Heart right ventricle (tissue), 16 donors: Measurements from ENCODE around the gene VSNL1. TPM values are rescaled to one million over a fixed set of nuclear protein-coding genes. Genes with fewer than 3 reads are reported as not detected.

Source experiments
- ATAC-seq, 8 donors: fragments of 200-7000 bp; cut with Tn5 transposase; one replicate each; pipeline ENCODE4 v1.9.1; 2020; ENCODE audit warnings: mild to moderate bottlenecking in 8 of 8, moderate library complexity in 8 of 8, moderate number of reproducible peaks in 1 of 8
- DNase-seq, 2 donors: peaks; one replicate each; pipeline ENCODE4 v3.0.0-alpha.2; 2020
- H3K27ac ChIP-seq, 10 donors: fragments of 200-600 bp; sonication (generic) in 2 of 10; one replicate each; pipeline versions ENCODE4 v1.5.0 to v1.8.0; 2020 to 2022; ENCODE audit warnings: mild to moderate bottlenecking in 3 of 10
- H3K27me3 ChIP-seq, 7 donors: fragments of 200-600 bp; one replicate each; pipeline ENCODE4 v1.8.0; 2021 to 2022; ENCODE audit warnings: mild to moderate bottlenecking in 2 of 7
- H3K36me3 ChIP-seq, 9 donors: fragments of 200-600 bp; sonication (generic) in 1 of 9; one replicate each; pipeline versions ENCODE4 v1.5.0 to v1.8.0; 2020 to 2022; ENCODE audit warnings: mild to moderate bottlenecking in 2 of 9
- H3K4me1 ChIP-seq, 9 donors: fragments of 200-600 bp; sonication (generic) in 1 of 9; one replicate each; pipeline versions ENCODE4 v1.5.0 to v1.8.0; 2020 to 2022; ENCODE audit warnings: mild to moderate bottlenecking in 4 of 9
- H3K4me3 ChIP-seq, 10 donors: fragments of 200-600 bp; sonication (generic) in 2 of 10; one replicate each; pipeline versions ENCODE4 v1.5.0 to v1.8.0; 2020 to 2022; ENCODE audit warnings: mild to moderate bottlenecking in 7 of 10, moderate library complexity in 2 of 10
- H3K9me3 ChIP-seq, 11 donors: fragments of 200-600 bp in 10 of 11; sonication (generic) in 2 of 11; one replicate each; pipeline versions ENCODE4 v1.5.0 to v1.8.0; 2013 to 2022; ENCODE audit warnings: mild to moderate bottlenecking in 2 of 11, control low read depth in 1 of 11, moderate library complexity in 1 of 11
- WGBS, 2 donors: extraction: QIAGEN DNeasy Blood & Tissue Kit; methylation state at CpG; one replicate each; pipeline ENCODE4 v1.1.7; 2013; ENCODE audit warnings: inconsistent platforms in 1 of 2; 5-methylcytosine and 5-hydroxymethylcytosine counted together
- intact Hi-C, 10 donors: fragments of 100-400 bp; cut with DNase I; formaldehyde crosslinking; loops; one replicate each; pipeline versions ENCODE4 v1.11.1 to v1.14.2; 2022
- polyA plus RNA-seq, 2 donors: library from polyadenylated mRNA; stranded (reverse); fragments of 200-250 nt; gene quantifications; one replicate each; pipeline ENCODE4 v1.2.3, GENCODE V29; 2013
- total RNA-seq, 10 donors: library from RNA; stranded (reverse); fragmentation: NEBNext Ultra II Directional in 3 of 10; extraction: Animal tissue kit (Norgen Biotek cat#: 25700) in 3 of 10; gene quantifications; one replicate each; pipeline versions ENCODE4 v1.2.1 to v1.2.4, GENCODE V29; 2021 to 2023
- TF ChIP-seq, protein P1 (sequence below), 9 donors: fragments of 200-600 bp; sonication (generic) in 2 of 9; IDR thresholded peaks; one replicate each; pipeline versions ENCODE4 v1.5.0 to v1.8.0; 2021 to 2022; ENCODE audit warnings: antibody characterized with exemption in 9 of 9, mild to moderate bottlenecking in 5 of 9, moderate library complexity in 1 of 9
- donor health status: Arrhythmogenic right ventricular cardiomyopathy.
- donor health status: ischemic (EF 13 %, LVEDD 7.1; RV severe dilation, severe dysfunction).
- donor health status: healthy with polysubstance abuse.
- donor health status: DM: no; HTN: yes; CAD: no.
- donor health status: DM: no; HTN: no; CAD: no.
- donor health status: ischemic (EF 25% LVEDD 6.9; RV normal size, moderate dysfunction).
- donor health status: ischemic (EF 25% LVEDD 5.7; RV mildly dilated, moderate dysfunction).
- donor health status: healthy.
- donor health status: DM: yes; HTN: yes; CAD: no.
- donor health status: Ischemic cardiomyopathy.
- donor health status: ischemic (EF 35%, LVEDD 5.7; RV mildly dilated, moderate dysfunction).
- donor health status: nonischemic (EF 11% LVEDD 7.7; RV severe dilation, severe dysfunction).
- donor health status: DM: yes; HTN: yes; CAD: no.
- donor health status: PGD.
- donor health status: ischemic (EF 29% LVEDD 5.4; RV normal size, mild dysfunction).
- donor health status: nonischemic (EF 23%, LVEDD 6.1; RV moderate dilation, normal function).

VSNL1 gene
- total and polyA plus RNA-seq, 12 donors, result 5.9 to 24.3 (median 17.3) TPM

DNA sequence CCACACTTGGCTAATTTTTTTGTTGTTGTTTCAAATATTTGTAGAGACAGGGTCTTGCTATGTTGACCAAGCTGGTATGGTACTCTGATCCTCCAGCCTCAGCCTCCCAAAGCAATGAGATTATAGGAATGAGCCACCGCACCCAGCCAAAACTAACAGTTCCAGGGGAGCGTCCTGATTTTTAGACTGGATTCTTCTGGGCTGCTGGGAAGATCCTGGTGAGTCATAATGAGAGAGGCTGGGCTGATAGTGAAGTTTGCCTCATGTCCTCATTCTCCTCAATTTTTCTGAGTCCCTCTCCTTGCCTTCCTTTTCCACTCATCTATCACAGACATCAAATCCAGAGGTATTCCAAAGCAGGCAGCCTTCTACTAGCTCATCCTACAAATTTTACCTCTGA lies 81.3 kb downstream of the VSNL1 start:
- no peaks in the 10 kb centered on the region for H3K36me3 ChIP-seq
- H3K27me3 ChIP-seq, result no peaks in the 10 kb centered on the region
- ATAC-seq (no peak), DNase-seq (no peak)
- TF ChIP-seq, protein P1, sequence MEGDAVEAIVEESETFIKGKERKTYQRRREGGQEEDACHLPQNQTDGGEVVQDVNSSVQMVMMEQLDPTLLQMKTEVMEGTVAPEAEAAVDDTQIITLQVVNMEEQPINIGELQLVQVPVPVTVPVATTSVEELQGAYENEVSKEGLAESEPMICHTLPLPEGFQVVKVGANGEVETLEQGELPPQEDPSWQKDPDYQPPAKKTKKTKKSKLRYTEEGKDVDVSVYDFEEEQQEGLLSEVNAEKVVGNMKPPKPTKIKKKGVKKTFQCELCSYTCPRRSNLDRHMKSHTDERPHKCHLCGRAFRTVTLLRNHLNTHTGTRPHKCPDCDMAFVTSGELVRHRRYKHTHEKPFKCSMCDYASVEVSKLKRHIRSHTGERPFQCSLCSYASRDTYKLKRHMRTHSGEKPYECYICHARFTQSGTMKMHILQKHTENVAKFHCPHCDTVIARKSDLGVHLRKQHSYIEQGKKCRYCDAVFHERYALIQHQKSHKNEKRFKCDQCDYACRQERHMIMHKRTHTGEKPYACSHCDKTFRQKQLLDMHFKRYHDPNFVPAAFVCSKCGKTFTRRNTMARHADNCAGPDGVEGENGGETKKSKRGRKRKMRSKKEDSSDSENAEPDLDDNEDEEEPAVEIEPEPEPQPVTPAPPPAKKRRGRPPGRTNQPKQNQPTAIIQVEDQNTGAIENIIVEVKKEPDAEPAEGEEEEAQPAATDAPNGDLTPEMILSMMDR (IDR thresholded peaks at IDR 0.05), result no peak
- no peak overlapping the region for H3K27ac ChIP-seq
- WGBS, 2 donors, result 80 to 89% methylated on average over 2 of the region's 2 CpGs
- peaks cover 0 to 3% (median 0%) of the 10 kb centered on the region in 11 donors for H3K9me3 ChIP-seq
- H3K4me3 ChIP-seq, result no peak overlapping the region
- peaks cover 0 to 21% (median 13%) of the 10 kb centered on the region in 9 donors for H3K4me1 ChIP-seq
- intact Hi-C loops, result no loop called here

DNA sequence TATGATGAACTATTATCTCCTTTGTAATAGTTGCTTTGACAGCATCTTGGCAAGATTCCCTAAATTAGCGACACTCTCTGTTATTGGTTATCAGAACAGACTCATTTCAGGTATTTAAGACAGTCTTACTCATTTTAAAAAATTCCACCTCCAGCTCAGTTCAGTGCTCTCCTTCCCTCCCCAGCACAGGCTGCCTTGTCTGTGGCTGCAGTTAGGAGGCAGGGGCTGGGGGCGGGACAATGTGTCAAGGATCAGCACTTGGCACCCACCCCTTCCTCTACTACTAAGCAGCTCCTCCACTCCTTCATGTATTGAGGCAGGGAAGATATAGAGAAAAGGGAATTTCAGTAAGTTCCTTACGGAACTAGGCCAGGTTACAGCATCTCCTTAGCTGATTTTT lies 85.0 kb downstream of the VSNL1 start:
- 73 to 83% methylated on average over 3 of the region's 3 CpGs for WGBS, 2 donors
- H3K4me3 ChIP-seq, result no peak overlapping the region
- H3K4me1 ChIP-seq, result peaks cover 0 to 13% (median 7%) of the 10 kb centered on the region in 9 donors
- TF ChIP-seq, protein P1 (IDR thresholded peaks at IDR 0.05), result no peak
- no peaks in the 10 kb centered on the region for H3K36me3 ChIP-seq
- no peaks in the 10 kb centered on the region for H3K27me3 ChIP-seq
- no peak for ATAC-seq
- H3K27ac ChIP-seq, result no peak overlapping the region
- peaks cover 0 to 13% (median 4%) of the 10 kb centered on the region in 11 donors for H3K9me3 ChIP-seq
- intact Hi-C loops, result no loop called here
- no peak for DNase-seq

DNA sequence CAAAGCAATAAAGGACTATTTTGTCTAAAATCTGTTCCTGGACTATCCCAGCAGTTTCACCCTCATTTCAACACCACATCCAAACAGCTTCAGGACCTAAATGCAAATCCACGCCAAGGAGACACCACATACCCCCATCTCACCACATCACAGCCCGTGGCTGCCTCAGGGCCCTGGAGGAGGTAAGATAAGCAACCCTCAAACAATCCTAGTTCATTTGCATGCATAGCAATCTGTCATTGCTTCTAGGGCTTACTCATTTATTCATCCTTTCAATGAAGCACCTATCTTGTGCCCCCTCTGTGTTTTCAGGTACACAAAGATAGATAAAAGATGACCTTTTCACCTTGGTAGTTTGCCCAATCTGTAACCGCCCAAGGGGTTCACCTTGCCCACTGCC lies 86.5 kb downstream of the VSNL1 start:
- Histone ChIP-seq H3K9me3 (peaks cover 0 to 13% (median 4%) of the 10 kb centered on the region in 11 donors), H3K4me3 (no peak overlapping the region), H3K27me3 (no peaks in the 10 kb centered on the region), H3K36me3 (no peaks in the 10 kb centered on the region), H3K4me1 (peaks cover 0 to 6% (median 0%) of the 10 kb centered on the region in 9 donors), H3K27ac (no peak overlapping the region)
- no peak for ATAC-seq
- TF ChIP-seq, protein P1 (IDR thresholded peaks at IDR 0.05), result no peak
- intact Hi-C loops, result no loop called here
- WGBS, 2 donors, result 70 to 82% methylated on average over 3 of the region's 3 CpGs
- no peak for DNase-seq

DNA sequence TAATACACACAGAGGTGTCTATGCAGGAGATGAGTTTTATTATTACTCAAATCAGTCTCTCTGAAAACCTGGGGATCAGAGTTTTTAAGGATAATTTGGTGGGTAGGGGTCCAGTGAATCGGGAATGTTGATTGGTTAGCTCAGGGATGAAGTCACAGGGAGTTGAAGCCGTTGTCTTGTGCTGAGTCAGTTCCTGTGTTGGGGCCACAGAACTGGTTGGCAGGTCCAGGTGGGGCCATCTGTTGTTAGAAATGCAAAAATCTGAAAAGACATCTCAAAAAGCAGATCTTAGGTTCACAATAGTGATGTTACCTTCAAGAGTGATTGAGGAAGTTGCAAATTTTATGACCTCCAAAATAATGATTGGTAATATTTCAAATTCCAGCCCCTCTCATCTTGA lies 86.9 kb downstream of the VSNL1 start:
- H3K27me3 ChIP-seq, result no peaks in the 10 kb centered on the region
- no peak overlapping the region for H3K27ac ChIP-seq
- 56 to 82% methylated on average over 2 of the region's 2 CpGs for WGBS, 2 donors
- peaks cover 0 to 6% (median 0%) of the 10 kb centered on the region in 9 donors for H3K4me1 ChIP-seq
- H3K36me3 ChIP-seq, result no peaks in the 10 kb centered on the region
- TF ChIP-seq, protein P1 (IDR thresholded peaks at IDR 0.05), result no peak
- intact Hi-C loops, result no loop called here
- DNase-seq (no peak), ATAC-seq (no peak)
- H3K4me3 ChIP-seq, result no peak overlapping the region
- H3K9me3 ChIP-seq, result peaks cover 0 to 13% (median 4%) of the 10 kb centered on the region in 11 donors
